Caki2 (cell line): Measurements from ENCODE around the gene RXRA. TPM values are rescaled to one million over a fixed set of nuclear protein-coding genes. Genes with fewer than 3 reads are reported as not detected.

Experiments used
- DNase-seq: peaks from one replicate; pipeline ENCODE4 v3.0.0-alpha.2; 2015; ENCODE audit warnings: low read depth
- in situ Hi-C: cut with HindIII; loops from 2 replicates; pipeline ENCODE4 v1.10.0; 2016; ENCODE audit warnings: low sequenced_read_pairs, low pct_unique_long_range_greater_than_20kb, mixed read lengths
- total RNA-seq: library from RNA; depleted of rRNA; stranded (reverse); fragments of >200 nt; shearing (Covaris generic); gene quantifications from 2 replicates; pipeline ENCODE4 v1.2.3, GENCODE V29; 2014; ENCODE audit warnings: low replicate concordance

RXRA gene
- total RNA-seq, 1 experiment from 2014 or later: 20.6 TPM

GRCh38 chr9:134368571-134368970, 42.3 kb downstream of the RXRA start:
- DNase-seq: no peak
- in situ Hi-C loops: no loop called here

GRCh38 chr9:134369416-134370212, 43.4 kb downstream of the RXRA start:
- in situ Hi-C loops: no loop called here
- DNase-seq: no peak

DNA sequence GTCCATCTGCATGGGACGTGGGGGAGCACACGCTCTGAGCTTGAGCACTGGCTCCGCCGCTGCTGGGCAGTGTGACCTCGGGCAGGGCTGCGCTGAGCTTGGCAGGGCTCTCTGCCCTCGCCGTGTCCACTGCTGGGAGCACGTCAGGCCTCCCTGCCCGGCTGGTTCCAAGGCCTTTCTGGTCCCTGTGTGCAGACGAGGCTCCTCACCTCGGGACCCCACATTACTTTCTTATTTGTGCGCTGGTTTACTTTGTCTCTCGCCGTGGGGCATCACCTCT, 43.9 kb downstream of the RXRA start:
- in situ Hi-C loops: no loop called here

DNA sequence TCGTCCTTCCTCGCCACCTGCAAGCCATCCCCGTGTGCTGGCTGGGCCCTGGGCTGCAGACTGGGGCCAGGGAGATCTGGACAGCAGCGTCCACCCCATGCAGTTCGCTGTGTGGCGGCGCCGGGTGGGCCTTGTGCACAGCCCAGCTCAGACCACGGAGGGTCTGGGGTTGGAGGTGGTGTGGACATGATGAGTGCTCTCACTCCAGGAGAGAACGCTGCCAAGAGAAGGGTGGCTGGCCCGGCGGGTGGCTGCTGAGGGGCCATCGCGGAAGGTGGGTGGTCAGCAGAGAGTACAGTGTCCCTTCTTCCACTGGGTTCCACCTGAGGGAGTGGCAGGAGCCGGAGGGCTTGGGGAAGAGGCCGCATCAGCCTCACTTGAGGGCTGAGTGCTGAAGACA, 44.4 kb downstream of the RXRA start:
- no peak for DNase-seq
- in situ Hi-C loops: no loop called here

More for the DNA sequence above, 43.9 kb downstream of the RXRA start:
- DNase-seq: no peak

DNA sequence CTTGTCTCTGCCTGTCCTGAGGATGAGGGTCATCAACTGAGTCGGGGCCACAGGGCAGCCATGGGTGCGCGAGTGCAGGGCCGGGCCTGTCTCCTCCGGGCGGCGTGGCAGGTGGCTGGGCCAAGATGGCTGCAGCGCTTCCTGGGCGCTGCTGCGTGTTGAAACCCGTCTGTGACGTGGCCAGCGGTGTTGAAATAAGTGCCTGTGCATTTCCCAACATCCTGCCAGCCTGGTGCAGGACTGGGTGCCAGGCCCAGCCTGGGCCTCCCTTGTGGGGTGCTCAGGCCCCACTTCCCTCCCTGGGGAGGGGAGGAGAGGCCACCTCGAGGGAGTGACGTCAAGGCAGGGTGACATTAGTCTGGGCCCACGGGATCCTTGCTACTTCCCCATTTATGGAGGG, 45.5 kb downstream of the RXRA start:
- in situ Hi-C loops: no loop called here
- no peak for DNase-seq

GRCh38 chr9:134372581-134373267, 46.5 kb downstream of the RXRA start:
- peak; percentile 54 for DNase-seq
- in situ Hi-C loops: no loop called here

DNA sequence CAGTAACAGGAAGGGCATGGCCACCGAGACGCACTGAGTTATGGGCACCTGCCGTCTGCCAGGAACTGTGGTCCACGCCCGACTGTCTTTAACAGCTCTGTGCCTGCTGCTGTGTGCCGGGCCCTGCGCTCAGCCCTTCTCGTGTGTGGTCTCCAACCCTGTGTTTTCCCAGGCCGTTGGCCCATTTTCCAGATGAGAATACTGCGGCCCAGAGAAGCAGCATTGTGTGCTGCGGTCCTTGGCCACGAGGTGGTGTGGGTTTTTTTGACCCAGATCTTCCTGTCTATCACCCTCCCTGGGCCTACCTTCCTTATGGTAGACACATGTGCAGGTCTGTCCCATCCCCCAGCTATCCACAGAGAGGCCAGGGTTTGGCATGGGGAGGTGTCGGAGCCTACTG, 47.0 kb downstream of the RXRA start:
- no peak for DNase-seq
- in situ Hi-C loops: no loop called here

DNA sequence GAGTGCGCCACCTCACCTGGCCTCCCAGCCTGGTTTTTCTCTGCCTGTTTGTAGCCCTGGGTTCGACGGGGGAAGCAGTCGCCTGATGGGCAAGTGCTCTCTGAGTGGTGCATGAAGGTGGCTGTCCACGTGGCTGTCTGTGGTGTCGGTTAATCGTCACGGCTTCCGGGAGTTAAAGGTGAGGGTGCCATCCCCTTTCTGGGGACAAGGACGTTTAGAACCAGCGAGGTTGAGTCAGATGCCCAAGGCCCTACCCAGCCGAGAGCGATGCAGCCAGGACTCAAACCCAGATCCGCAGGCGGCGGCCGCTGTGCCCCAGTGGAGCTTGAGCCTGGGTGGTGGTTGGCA, 47.7 kb downstream of the RXRA start:
- no peak for DNase-seq
- in situ Hi-C loops: no loop called here

- no peak for DNase-seq
- in situ Hi-C loops: no loop called here
Measured at GRCh38 chr9:134374301-134375010, 48.2 kb downstream of the RXRA start.

DNA sequence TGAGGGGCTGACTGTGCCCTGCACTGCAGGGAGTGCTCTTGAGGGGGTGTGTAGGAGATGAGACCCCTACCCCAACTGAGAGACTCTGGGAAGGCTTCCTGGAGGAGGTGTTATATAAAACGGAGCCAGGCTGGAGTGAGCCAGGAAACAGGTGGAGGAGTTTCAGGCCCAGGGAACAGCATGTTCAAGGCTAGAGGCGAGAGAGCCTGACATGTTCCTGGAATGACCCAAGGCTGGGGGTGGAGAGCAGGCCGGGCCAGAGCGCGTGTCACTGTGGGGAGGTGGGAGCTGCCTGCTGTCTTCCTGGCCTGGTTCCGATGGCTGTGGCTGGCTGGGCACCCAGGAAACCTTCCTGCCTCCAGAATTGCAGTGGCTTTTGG, 48.7 kb downstream of the RXRA start:
- no peak for DNase-seq
- in situ Hi-C loops: no loop called here

- in situ Hi-C loops: no loop called here
- DNase-seq: no peak
Measured at GRCh38 chr9:134375430-134376385, 49.5 kb downstream of the RXRA start.

GRCh38 chr9:134376386-134377142, 50.3 kb downstream of the RXRA start:
- in situ Hi-C loops: no loop called here
- DNase-seq: no peak

GRCh38 chr9:134377143-134377484, 50.9 kb downstream of the RXRA start:
- in situ Hi-C loops: no loop called here
- DNase-seq: no peak

- in situ Hi-C loops: no loop called here
- peak; percentile 54 for DNase-seq
Measured at GRCh38 chr9:134377976-134378375, 51.7 kb downstream of the RXRA start.

- DNase-seq: peak; percentile 41
- in situ Hi-C loops: no loop called here
Measured at GRCh38 chr9:134378901-134379338, 52.7 kb downstream of the RXRA start.

- peak; percentile 32 for DNase-seq
- in situ Hi-C loops: no loop called here
Measured at GRCh38 chr9:134379831-134380365, 53.6 kb downstream of the RXRA start.

- in situ Hi-C loops: no loop called here
- DNase-seq: no peak
Measured at GRCh38 chr9:134380542-134381271, 54.5 kb downstream of the RXRA start.
